Measurements from ENCODE around the gene BANK1.

- TF ChIP-seq CTCF (conservative IDR thresholded peaks at IDR 0.05 in 1 of 2, IDR thresholded peaks at IDR 0.05 in 1 of 2; ENCODE audit: low read depth in 1 of 2, low read length in 2 of 2) (no peak), EZH2 (IDR thresholded peaks at IDR 0.05; ENCODE audit: low read length, missing control alignments) (no peak)
Observed at GRCh38 chr4:101914761-101915160, 124.2 kb downstream of the BANK1 start.

All from fibroblast of lung (primary cell).